Thyroid gland (tissue), 4 donors: ENCODE data around the gene PLG. TPM values are rescaled to one million over a fixed set of nuclear protein-coding genes. Genes with fewer than 3 reads are reported as not detected.
"Not testable (repeated sequence)": the region's sequence is repeated elsewhere in the genome, so short reads cannot be mapped to it uniquely, and the experiment has no call there.

Experiments
- DNase-seq, 2 donors: peaks; one replicate each; pipeline ENCODE4 v3.0.0-alpha.2; 2019
- H3K27ac ChIP-seq, 3 donors: fragments of 200-600 bp; sonication (generic); 1 replicate in 2 of 3; 2 replicates in 1 of 3; pipeline ENCODE4 v1.5.1; 2016 to 2019; ENCODE audit warnings: mild to moderate bottlenecking in 1 of 3, moderate library complexity in 1 of 3
- H3K27me3 ChIP-seq: fragments of 200-600 bp; sonication (generic); one replicate; pipeline ENCODE4 v1.5.1; 2019
- H3K36me3 ChIP-seq, 2 donors: fragments of 200-600 bp; sonication (generic); one replicate each; pipeline ENCODE4 v1.5.1; 2016 to 2019
- H3K4me1 ChIP-seq, 2 donors: fragments of 200-600 bp; sonication (generic); one replicate each; pipeline ENCODE4 v1.5.1; 2017 to 2019
- H3K4me3 ChIP-seq, 3 donors: fragments of 200-600 bp; sonication (generic); replicated peaks in 1 of 3; 1 replicate in 2 of 3; 2 replicates in 1 of 3; pipeline ENCODE4 v1.5.1; 2016; ENCODE audit warnings: mild to moderate bottlenecking in 1 of 3
- H3K9me3 ChIP-seq: fragments of 200-600 bp; sonication (generic); one replicate; pipeline ENCODE4 v1.5.1; 2017
- CTCF ChIP-seq, 6 experiments: fragments of 200-600 bp in 3 of 6; fragments of 450-650 bp in 3 of 6; sonication (generic) in 3 of 6; IDR thresholded peaks; one replicate each; pipeline ENCODE4 v1.5.1; 2016 to 2019; ENCODE audit warnings: antibody characterized with exemption in 6 of 6, mild to moderate bottlenecking in 2 of 6, inconsistent platforms in 1 of 6, moderate library complexity in 1 of 6
- POLR2A ChIP-seq, 2 donors: fragments of 450-650 bp; IDR thresholded peaks; one replicate each; pipeline ENCODE4 v1.6.1; 2017; ENCODE audit warnings: antibody characterized with exemption in 2 of 2, mild to moderate bottlenecking in 2 of 2, moderate library complexity in 1 of 2
- WGBS, 2 donors: methylation state at CpG; one replicate each; pipeline ENCODE4 v1.1.5; 2017; 5-methylcytosine and 5-hydroxymethylcytosine counted together
- intact Hi-C: fragments of 100-400 bp; cut with DNase I; formaldehyde crosslinking; loops from one replicate; pipeline ENCODE4 v1.15.1; 2023
- total RNA-seq, 4 donors: library from RNA; depleted of rRNA; stranded (reverse); fragments of >200 nt; gene quantifications; one replicate each; pipeline ENCODE4 v1.2.3, GENCODE V29; 2016

PLG gene
- total RNA-seq, 4 donors from 2014 or later, result not detected

DNA sequence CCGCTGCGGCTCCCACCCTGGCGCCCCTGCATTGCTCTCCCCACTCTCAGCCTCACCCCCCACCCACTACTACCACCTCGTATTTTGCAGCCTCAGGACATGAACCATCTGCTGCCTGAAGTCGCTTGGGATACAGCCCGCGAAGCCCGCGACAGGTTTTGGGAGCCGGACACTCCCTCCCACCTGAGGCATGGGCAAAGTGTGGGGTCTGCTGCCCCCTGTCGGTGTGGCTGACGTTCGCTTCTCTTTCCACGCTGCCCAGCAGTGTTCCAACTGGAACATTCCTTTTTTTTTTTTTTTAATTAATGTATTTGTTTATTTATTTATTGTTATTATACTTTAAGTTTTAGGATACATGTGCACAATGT lies 22.7 kb upstream of the PLG start:
- no peak overlapping the region for H3K4me3 ChIP-seq
- no peaks in the 10 kb centered on the region for H3K4me1 ChIP-seq
- no peaks in the 10 kb centered on the region for H3K36me3 ChIP-seq
- TF ChIP-seq POLR2A (IDR thresholded peaks at IDR 0.05) (no peak), CTCF (IDR thresholded peaks at IDR 0.05) (peak in 2 of 6 experiments; percentile 29 to 44)
- H3K27me3 ChIP-seq, result no peaks in the 10 kb centered on the region
- DNase-seq, result peak; percentile 9 to 34
- no peaks in the 10 kb centered on the region for H3K9me3 ChIP-seq
- WGBS, 2 donors, result 3 to 6% methylated on average over 13 of the region's 14 CpGs
- no peak overlapping the region for H3K27ac ChIP-seq
- intact Hi-C loops, result no loop called here

DNA sequence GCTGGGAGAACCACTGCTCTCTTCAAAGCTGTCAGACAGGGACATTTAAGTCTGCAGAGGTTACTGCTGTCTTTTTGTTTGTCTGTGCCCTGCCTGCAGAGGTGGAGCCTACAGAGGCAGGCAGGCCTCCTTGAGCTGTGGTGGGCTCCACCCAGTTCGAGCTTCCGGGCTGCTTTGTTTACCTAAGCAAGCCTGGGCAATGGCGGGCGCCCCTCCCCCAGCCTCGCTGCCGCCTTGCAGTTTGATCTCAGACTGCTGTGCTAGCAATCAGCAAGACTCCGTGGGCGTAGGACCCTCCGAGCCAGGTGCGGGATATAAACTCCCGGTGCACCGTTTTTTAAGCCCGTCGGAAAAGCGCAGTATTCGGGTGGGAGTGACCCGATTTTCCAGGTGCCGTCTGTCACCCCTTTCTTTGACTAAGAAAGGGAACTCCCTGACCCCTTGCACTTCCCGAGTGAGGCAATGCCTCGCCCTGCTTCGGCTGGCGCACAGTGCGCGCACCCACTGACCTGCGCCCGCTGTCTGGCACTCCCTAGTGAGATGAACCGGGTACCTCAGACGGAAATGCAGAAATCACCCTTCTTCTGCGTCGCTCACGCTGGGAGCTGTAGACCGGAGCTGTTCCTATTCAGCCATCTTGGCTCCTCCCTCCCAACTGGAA lies 16.8 kb upstream of the PLG start:
- intact Hi-C loops, DNase-seq, H3K36me3 ChIP-seq, H3K27ac ChIP-seq, H3K4me3 ChIP-seq, H3K27me3 ChIP-seq, H3K4me1 ChIP-seq, H3K9me3 ChIP-seq: not testable (repeated sequence)
- 86 to 96% methylated on average over 18 to 25 of the region's 32 CpGs for WGBS, 2 donors

DNA sequence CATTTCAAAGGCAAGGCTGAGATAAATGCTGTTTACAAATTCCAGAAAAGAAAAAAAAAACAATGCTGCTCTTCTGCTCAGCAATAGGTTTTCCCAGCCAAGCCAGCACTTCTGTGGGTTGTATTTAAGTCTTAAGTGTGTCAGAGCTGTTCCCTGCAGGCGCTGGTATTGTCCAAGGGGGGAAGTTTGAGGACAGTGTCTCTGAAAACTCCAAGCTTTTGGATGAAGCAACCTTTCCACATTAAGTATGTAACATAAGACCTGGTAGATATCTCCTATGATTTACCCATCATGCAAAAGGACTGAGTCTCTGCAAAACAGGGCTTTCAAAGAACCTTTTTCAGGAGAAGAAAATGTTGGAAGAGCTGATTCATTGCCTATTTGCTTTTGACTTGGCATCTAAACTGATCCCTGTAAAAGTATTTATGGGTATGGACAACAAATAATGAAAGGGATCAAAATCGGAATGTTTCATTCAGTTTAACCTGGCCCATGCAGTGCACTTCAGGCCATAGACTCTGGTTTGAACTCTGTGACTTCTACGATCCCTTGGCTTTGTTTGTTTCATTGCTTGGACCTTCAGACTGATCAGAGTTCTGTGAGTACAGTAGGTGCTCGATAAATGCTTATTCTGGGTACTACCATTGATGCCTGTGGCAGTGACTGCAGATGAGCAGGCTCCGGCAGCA lies 16.1 kb upstream of the PLG start:
- intact Hi-C loops, result no loop called here
- WGBS, 2 donors, result 79% methylated on average over 4 to 5 of the region's 5 CpGs
- H3K9me3 ChIP-seq, result no peaks in the 10 kb centered on the region

DNA sequence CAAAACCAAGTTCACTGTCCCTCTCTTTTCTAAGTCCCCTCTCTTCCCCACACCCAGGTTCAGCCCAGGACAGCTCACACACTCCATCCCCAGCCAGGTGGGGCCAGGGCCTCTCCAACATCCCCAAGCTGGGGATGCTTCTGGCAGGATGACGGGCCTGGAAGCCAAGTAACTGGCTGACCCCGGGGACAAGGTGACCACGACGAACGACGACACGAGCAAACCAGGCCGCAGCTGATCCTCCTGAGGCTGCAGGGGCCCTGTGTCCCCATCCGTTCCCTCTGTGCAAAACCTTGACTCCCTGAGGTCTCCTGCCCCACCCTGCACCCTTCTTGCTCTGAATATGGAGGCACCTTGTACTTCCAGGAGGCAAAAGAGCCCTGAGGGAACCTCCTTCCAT lies 11.6 kb upstream of the PLG start:
- WGBS, 2 donors, result 84 to 90% methylated on average over 9 of the region's 9 CpGs

More for the DNA sequence above, 16.1 kb upstream of the PLG start:
- Histone ChIP-seq H3K4me1 (no peaks in the 10 kb centered on the region), H3K27me3 (no peaks in the 10 kb centered on the region), H3K27ac (no peak overlapping the region), H3K4me3 (no peak overlapping the region), H3K36me3 (no peaks in the 10 kb centered on the region)
- no peak for DNase-seq
- TF ChIP-seq CTCF (IDR thresholded peaks at IDR 0.05) (no peak), POLR2A (IDR thresholded peaks at IDR 0.05) (no peak)

GRCh38 chr6:160691617-160692016 lies 10.4 kb upstream of the PLG start:
- H3K27me3 ChIP-seq, result no peaks in the 10 kb centered on the region
- intact Hi-C loops, result no loop called here
- H3K36me3 ChIP-seq, result no peaks in the 10 kb centered on the region
- H3K9me3 ChIP-seq, result no peaks in the 10 kb centered on the region
- H3K4me3 ChIP-seq, result no peak overlapping the region
- DNase-seq, result no peak
- H3K27ac ChIP-seq, result no peak overlapping the region
- H3K4me1 ChIP-seq, result no peaks in the 10 kb centered on the region
- TF ChIP-seq POLR2A (IDR thresholded peaks at IDR 0.05), result no peak
- WGBS, 2 donors, result 91 to 93% methylated on average over 5 of the region's 5 CpGs

More for the DNA sequence above, 11.6 kb upstream of the PLG start:
- TF ChIP-seq CTCF (IDR thresholded peaks at IDR 0.05) (no peak), POLR2A (IDR thresholded peaks at IDR 0.05) (no peak)
- Histone ChIP-seq H3K36me3 (no peaks in the 10 kb centered on the region), H3K4me1 (no peaks in the 10 kb centered on the region), H3K4me3 (no peak overlapping the region), H3K27ac (no peak overlapping the region), H3K9me3 (no peaks in the 10 kb centered on the region), H3K27me3 (no peaks in the 10 kb centered on the region)
- DNase-seq, result no peak
- intact Hi-C loops, result no loop called here

DNA sequence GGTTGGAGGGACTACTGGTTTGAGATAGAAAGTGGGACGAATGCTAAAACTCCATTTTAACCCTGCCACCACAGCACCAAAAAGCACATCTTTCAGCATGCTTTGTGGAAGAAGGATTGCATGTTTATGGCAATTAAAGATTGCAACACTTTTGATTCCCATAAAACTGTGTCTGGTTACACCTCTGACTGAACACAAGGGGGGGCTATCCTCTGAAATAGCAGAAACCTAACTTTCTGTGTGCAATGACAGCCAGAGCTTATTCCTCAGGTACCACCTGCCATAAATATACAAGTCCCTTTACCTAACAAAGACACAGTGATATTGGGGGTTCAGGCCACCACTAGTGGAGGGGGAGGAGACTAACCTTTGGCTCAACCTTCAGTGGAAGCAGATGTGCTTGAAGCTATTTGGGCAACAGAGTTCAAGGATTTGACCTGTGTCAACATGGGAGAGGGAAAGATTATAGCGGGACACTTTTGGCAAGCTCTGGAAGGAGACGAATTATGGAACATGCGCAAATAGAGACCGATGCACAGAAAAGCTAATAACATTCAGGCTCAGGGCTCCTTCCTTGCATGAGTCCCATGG lies 9.6 kb upstream of the PLG start:
- no peak for DNase-seq
- H3K27me3 ChIP-seq, result no peaks in the 10 kb centered on the region
- no peaks in the 10 kb centered on the region for H3K4me1 ChIP-seq
- intact Hi-C loops, result no loop called here
- TF ChIP-seq POLR2A (IDR thresholded peaks at IDR 0.05) (no peak), CTCF (IDR thresholded peaks at IDR 0.05) (no peak)
- no peaks in the 10 kb centered on the region for H3K36me3 ChIP-seq
- 86 to 92% methylated on average over 5 of the region's 5 CpGs for WGBS, 2 donors
- H3K27ac ChIP-seq, result no peak overlapping the region
- no peak overlapping the region for H3K4me3 ChIP-seq
- H3K9me3 ChIP-seq, result no peaks in the 10 kb centered on the region

DNA sequence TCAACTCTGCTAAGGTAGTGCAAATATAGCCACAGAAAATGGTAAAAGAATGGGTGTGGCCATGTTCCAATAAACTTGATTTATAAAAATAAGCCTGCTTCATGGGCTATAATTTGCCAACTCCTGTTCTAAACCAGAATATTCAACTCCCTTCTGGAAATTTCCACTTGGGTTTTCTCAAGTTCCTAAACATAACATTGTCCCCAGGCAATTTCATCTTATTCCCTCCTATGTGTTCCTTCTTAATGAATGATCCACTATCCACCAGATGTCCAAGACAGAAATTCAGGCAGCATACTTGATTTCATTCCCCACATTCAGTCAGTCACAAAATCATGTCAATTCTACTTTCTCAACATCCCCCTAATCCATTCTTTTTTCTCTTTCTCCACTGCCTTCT lies 7.0 kb upstream of the PLG start:
- H3K36me3 ChIP-seq, H3K27ac ChIP-seq, H3K4me1 ChIP-seq, H3K9me3 ChIP-seq, H3K4me3 ChIP-seq, intact Hi-C loops, H3K27me3 ChIP-seq, DNase-seq: not testable (repeated sequence)

- H3K36me3 ChIP-seq, intact Hi-C loops, H3K27ac ChIP-seq, H3K9me3 ChIP-seq, H3K4me3 ChIP-seq, DNase-seq, H3K4me1 ChIP-seq, H3K27me3 ChIP-seq: not testable (repeated sequence)
- WGBS, 2 donors, result 70 to 77% methylated on average over 2 of the region's 2 CpGs
These were observed 6.4 kb upstream of the PLG start for GRCh38 chr6:160695622-160696021.

GRCh38 chr6:160696884-160697283 lies 5.2 kb upstream of the PLG start:
- WGBS, 2 donors, result 80 to 82% methylated on average over 3 of the region's 3 CpGs
- H3K4me1 ChIP-seq, H3K9me3 ChIP-seq, DNase-seq, intact Hi-C loops, H3K27ac ChIP-seq, H3K4me3 ChIP-seq, H3K27me3 ChIP-seq, H3K36me3 ChIP-seq: not testable (repeated sequence)
